Measurements from ENCODE around the gene DOCK6. TPM values are rescaled to one million over a fixed set of nuclear protein-coding genes. Genes with fewer than 3 reads are reported as not detected.

The DOCK6 gene
- total RNA-seq, 1 experiment from 2014 or later: 57.9 TPM

DNA sequence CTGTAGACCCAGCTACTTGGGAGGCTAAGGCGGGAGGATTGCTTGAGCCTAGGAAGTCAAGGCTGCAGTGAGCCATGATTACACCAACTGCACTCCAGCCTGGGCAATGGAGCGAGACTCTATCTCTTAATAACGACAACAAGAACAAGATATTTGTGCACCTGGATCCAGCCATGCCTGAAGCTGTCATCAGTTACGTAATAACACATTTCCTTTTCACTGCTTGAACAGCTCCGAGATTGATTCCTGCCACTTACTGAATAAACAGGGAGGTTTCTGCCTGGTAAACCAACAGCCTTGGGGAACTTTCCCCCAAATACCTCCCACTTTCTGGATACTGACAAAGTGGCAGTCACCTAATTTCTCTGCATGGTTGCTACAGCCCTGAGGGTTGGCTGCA, 70.4 kb downstream of the DOCK6 start:
- H3K4me3 Mint-ChIP-seq: no peak overlapping the region
- Histone ChIP-seq H3K56ac (ENCODE audit: insufficient read length, low read depth, low read length) (no peak overlapping the region), H2BK120ac (ENCODE audit: low read depth, low read length, poor library complexity, severe bottlenecking) (no peak overlapping the region), H2AK5ac (ENCODE audit: insufficient read length, low read length) (no peak overlapping the region), H3K9me3 (ENCODE audit: control insufficient read depth, low read depth, low read length) (no peaks in the 10 kb centered on the region), H4K8ac (replicated peaks; ENCODE audit: insufficient read length, low read depth, low read length) (no peak overlapping the region), H3K14ac (ENCODE audit: insufficient read depth, low read length) (no peak overlapping the region), H3K4ac (ENCODE audit: low read depth, low read length) (no peak overlapping the region), H3K79me1 (ENCODE audit: insufficient read depth, low read depth, low read length, poor library complexity, severe bottlenecking) (no peaks in the 10 kb centered on the region), H3K27ac (ENCODE audit: insufficient read length, low read depth, low read length) (no peak overlapping the region), H3K4me2 (ENCODE audit: insufficient read depth, insufficient read length, low read length) (no peak overlapping the region), H2BK20ac (ENCODE audit: low read depth, low read length, poor library complexity, severe bottlenecking) (no peak overlapping the region), H2BK15ac (ENCODE audit: low read depth, low read length) (no peak overlapping the region), H3K18ac (ENCODE audit: insufficient read length, low read depth, low read length) (no peak overlapping the region), H2BK5ac (ENCODE audit: insufficient read length, low read length) (no peak overlapping the region), H3K27me3 (ENCODE audit: insufficient read depth, low read length) (no peaks in the 10 kb centered on the region), H3K9ac (ENCODE audit: extremely low read depth, insufficient read length, low read length) (no peak overlapping the region), H3K23me2 (ENCODE audit: insufficient read length, low read depth, low read length, poor library complexity, severe bottlenecking) (peaks cover under 1% of the 10 kb centered on the region), H2AFZ (ENCODE audit: low read length) (no peak overlapping the region), H4K91ac (ENCODE audit: insufficient read length, low read depth, low read length) (no peak overlapping the region), H3K79me2 (ENCODE audit: insufficient read depth, low read length) (no peaks in the 10 kb centered on the region), H4K5ac (ENCODE audit: insufficient read length, low read depth, low read length) (no peak overlapping the region), H4K20me1 (ENCODE audit: control insufficient read depth, insufficient read depth, insufficient read length) (no peaks in the 10 kb centered on the region), H3K23ac (ENCODE audit: insufficient read length, low read depth, low read length) (no peak overlapping the region), H3K4me1 (ENCODE audit: insufficient read depth, low read length) (no peaks in the 10 kb centered on the region; the same call in 1 of the 2 replicates), H2BK12ac (ENCODE audit: insufficient read length, low read depth, low read length) (no peak overlapping the region), H3T11ph (ENCODE audit: low read length) (no peak overlapping the region)
- peaks cover 6 to 10% of the 10 kb centered on the region in 2 experiments for H3K4me1 Mint-ChIP-seq
- TF ChIP-seq, protein P1, sequence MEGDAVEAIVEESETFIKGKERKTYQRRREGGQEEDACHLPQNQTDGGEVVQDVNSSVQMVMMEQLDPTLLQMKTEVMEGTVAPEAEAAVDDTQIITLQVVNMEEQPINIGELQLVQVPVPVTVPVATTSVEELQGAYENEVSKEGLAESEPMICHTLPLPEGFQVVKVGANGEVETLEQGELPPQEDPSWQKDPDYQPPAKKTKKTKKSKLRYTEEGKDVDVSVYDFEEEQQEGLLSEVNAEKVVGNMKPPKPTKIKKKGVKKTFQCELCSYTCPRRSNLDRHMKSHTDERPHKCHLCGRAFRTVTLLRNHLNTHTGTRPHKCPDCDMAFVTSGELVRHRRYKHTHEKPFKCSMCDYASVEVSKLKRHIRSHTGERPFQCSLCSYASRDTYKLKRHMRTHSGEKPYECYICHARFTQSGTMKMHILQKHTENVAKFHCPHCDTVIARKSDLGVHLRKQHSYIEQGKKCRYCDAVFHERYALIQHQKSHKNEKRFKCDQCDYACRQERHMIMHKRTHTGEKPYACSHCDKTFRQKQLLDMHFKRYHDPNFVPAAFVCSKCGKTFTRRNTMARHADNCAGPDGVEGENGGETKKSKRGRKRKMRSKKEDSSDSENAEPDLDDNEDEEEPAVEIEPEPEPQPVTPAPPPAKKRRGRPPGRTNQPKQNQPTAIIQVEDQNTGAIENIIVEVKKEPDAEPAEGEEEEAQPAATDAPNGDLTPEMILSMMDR (conservative IDR thresholded peaks at IDR 0.05): no peak
- no peaks in the 10 kb centered on the region for H3K9me3 Mint-ChIP-seq
- DNase-seq: no peak
- H3K27ac Mint-ChIP-seq: no peak overlapping the region
- H3K27me3 Mint-ChIP-seq (ENCODE audit: low read depth): peaks cover 2% of the 10 kb centered on the region; the same call in 1 of the 2 replicates
- WGBS (ENCODE audit: extremely low coverage, insufficient read length, low lambda C conversion rate): no CpG with 5 or more reads among the region's 5 CpGs
- peaks cover 13 to 37% (median 37%) of the 10 kb centered on the region in 3 experiments; a peak in 6 of 7 replicates for H3K36me3 Mint-ChIP-seq (ENCODE audit: insufficient read depth in 1 of 3, low read depth in 3 of 3)

Measured in H9 (cell line).